ENCODE measurements around the gene GDPD4. TPM values are rescaled to one million over a fixed set of nuclear protein-coding genes. Genes with fewer than 3 reads are reported as not detected.

The GDPD4 gene
- total and polyA plus RNA-seq, 2 of the 4 experiments (the other 2 are of a cell fraction), result not detected

- Histone ChIP-seq H3K56ac (ENCODE audit: extremely low read depth, insufficient read depth, low read length) (no peak overlapping the region), H2AK5ac (ENCODE audit: low read depth, low read length) (no peak overlapping the region), H3K4me1 (ENCODE audit: control insufficient read depth, insufficient read depth, low read length) (peaks cover 2% of the 10 kb centered on the region; the same call in 1 of the 2 replicates), H3K4me3 (ENCODE audit: insufficient read depth, low read depth, low read length) (no peak overlapping the region), H3K36me3 (ENCODE audit: control insufficient read depth, insufficient read depth, low read length) (no peaks in the 10 kb centered on the region), H3K4me2 (ENCODE audit: low read depth, low read length) (no peak overlapping the region), H3K9me1 (ENCODE audit: insufficient read depth, low read length) (peaks cover 8% of the 10 kb centered on the region), H3K18ac (ENCODE audit: low read depth, low read length) (no peak overlapping the region), H3K27me3 (ENCODE audit: control insufficient read depth, insufficient read depth, low read length) (no peaks in the 10 kb centered on the region), H4K8ac (ENCODE audit: low read depth in 2 of 2, low read length in 2 of 2) (no peak overlapping the region), H3K4ac (ENCODE audit: low read depth, low read length) (no peak overlapping the region), H3K27ac (ENCODE audit: insufficient read depth, low read length) (no peak overlapping the region), H3K14ac (replicated peaks; ENCODE audit: low read depth, low read length) (no peak overlapping the region), H4K91ac (ENCODE audit: insufficient read depth, low read depth, low read length) (no peak overlapping the region), H2AFZ (replicated peaks; ENCODE audit: low read length, poor library complexity) (no peak overlapping the region), H2AK9ac (replicated peaks; ENCODE audit: low read depth, low read length, poor library complexity) (no peak overlapping the region), H3K23ac (ENCODE audit: low read depth, low read length) (no peak overlapping the region), H2BK15ac (ENCODE audit: low read depth, low read length) (no peak overlapping the region), H2BK120ac (ENCODE audit: low read depth, low read length) (no peak overlapping the region), H2BK5ac (ENCODE audit: low read depth, low read length, poor library complexity, severe bottlenecking) (no peak overlapping the region), H3K79me1 (ENCODE audit: low read depth in 1 of 2, low read length in 2 of 2) (no peaks in the 10 kb centered on the region; a peak in 1 of 4 replicates), H4K5ac (ENCODE audit: low read depth, low read length) (no peak overlapping the region), H3K9me3 (ENCODE audit: control insufficient read depth, insufficient read depth, low read length) (no peaks in the 10 kb centered on the region), H4K20me1 (ENCODE audit: insufficient read depth, low read length) (peaks cover 4% of the 10 kb centered on the region; the same call in 1 of the 2 replicates), H2BK20ac (ENCODE audit: low read depth, low read length) (no peak overlapping the region), H3K9ac (ENCODE audit: low read depth, low read length) (no peak overlapping the region)
- DNase-seq, result no peak
- TF ChIP-seq MXI1 (IDR thresholded peaks at IDR 0.05; ENCODE audit: borderline replicate concordance, low read depth, low read length) (no peak), CEBPB (IDR thresholded peaks at IDR 0.05; ENCODE audit: low read depth, low read length) (no peak), POLR2A (IDR thresholded peaks at IDR 0.05; ENCODE audit: low read depth, low read length) (no peak), MAZ (IDR thresholded peaks at IDR 0.05; ENCODE audit: borderline replicate concordance, low read depth, low read length) (no peak), MAFK (IDR thresholded peaks at IDR 0.05; ENCODE audit: low read depth, low read length) (no peak), RFX5 (IDR thresholded peaks at IDR 0.05; ENCODE audit: low read depth, low read length) (no peak), FOS (IDR thresholded peaks at IDR 0.05; ENCODE audit: low read depth, low read length) (no peak), SMC3 (IDR thresholded peaks at IDR 0.05; ENCODE audit: low read depth, low read length) (no peak), BHLHE40 (IDR thresholded peaks at IDR 0.05; ENCODE audit: low read depth, low read length) (no peak), USF2 (IDR thresholded peaks at IDR 0.05; ENCODE audit: low read depth, low read length) (no peak), NFE2L2 (IDR thresholded peaks at IDR 0.05; ENCODE audit: low read depth, low read length) (no peak), RAD21 (IDR thresholded peaks at IDR 0.05; ENCODE audit: low read length) (no peak), CTCF (conservative IDR thresholded peaks at IDR 0.05; ENCODE audit: low read depth, low read length) (no peak), RCOR1 (IDR thresholded peaks at IDR 0.05; ENCODE audit: insufficient replicate concordance, low read length) (no peak), ELK1 (IDR thresholded peaks at IDR 0.05; ENCODE audit: borderline replicate concordance, low read depth, low read length) (no peak)
- in situ Hi-C loops (cut with MboI; ENCODE audit: low sequenced_read_pairs), result no loop called here
- intact Hi-C loops (cut with micrococcal nuclease), result no loop called here
- dilution Hi-C loops (cut with HindIII; ENCODE audit: low sequenced_read_pairs, unreplicated experiment), result no loop called here
- ChIA-PET POLR2A (ENCODE audit: unreplicated experiment) (interaction anchor here (0.6 kb wide), 1 partner anchor 160 kb away, joined by 3 read pairs; no protein-coding TSS in a partner anchor), CTCF (interaction anchor here (0.6 kb wide), 1 partner anchor 47 kb away, joined by 3 read pairs; no protein-coding TSS in a partner anchor)
- no TSS peak for BruUV-seq (replicated peaks)
- no peak for ATAC-seq (ENCODE audit: low read depth)
- no CpG with 5 or more reads among the region's 2 CpGs for WGBS, 2 experiments (ENCODE audit: extremely low coverage in 2 of 2, insufficient read length in 1 of 2)
These were observed 17.1 kb upstream of the GDPD4 start for GRCh38 chr11:77318600-77318999.
